K562 (cell line): Measurements from ENCODE around the gene CAMK1D.

ENCODE experiments used
- CEBPZ ChIP-seq: fragments of 150-350 bp; IDR thresholded peaks from 2 replicates; pipeline ENCODE4 v1.6.1; 2014; ENCODE audit warnings: low read depth, mild to moderate bottlenecking, low read length, borderline replicate concordance
- EZH2 ChIP-seq: IDR thresholded peaks from 2 replicates; pipeline ENCODE4 v1.6.1; 2012; ENCODE audit warnings: low read depth, mild to moderate bottlenecking, inconsistent platforms, low read length, borderline replicate concordance
- PHF8 ChIP-seq: fragments of 200-600 bp; sonication (generic); IDR thresholded peaks from 2 replicates; pipeline ENCODE4 v1.6.1; 2012; ENCODE audit warnings: mixed run types, mild to moderate bottlenecking, inconsistent platforms, low read length, moderate library complexity, borderline replicate concordance
- POLR2A ChIP-seq: fragments of 450-650 bp; conservative IDR thresholded peaks from 2 replicates; pipeline ENCODE4 v1.6.1; 2016
- SIN3A ChIP-seq, 2 experiments: fragments of 150-350 bp in 1 of 2; IDR thresholded peaks; 2 replicates each; pipeline ENCODE4 v1.6.1; 2011 to 2016; ENCODE audit warnings: borderline replicate concordance in 2 of 2, low read depth in 2 of 2, low read length in 2 of 2, mild to moderate bottlenecking in 2 of 2, moderate library complexity in 2 of 2; ENCODE audit not compliant: control insufficient read depth in 1 of 2
- SMAD3 ChIP-seq: fragments of 450-650 bp; formaldehyde crosslinking; conservative IDR thresholded peaks from 2 replicates; pipeline ENCODE4 v1.4.0; 2020; ENCODE audit warnings: mild to moderate bottlenecking
- ZNF586 ChIP-seq: fragments of 450-650 bp; formaldehyde crosslinking; conservative IDR thresholded peaks from 2 replicates; pipeline ENCODE4 v1.4.0; 2020; ENCODE audit warnings: mild to moderate bottlenecking, moderate library complexity

DNA sequence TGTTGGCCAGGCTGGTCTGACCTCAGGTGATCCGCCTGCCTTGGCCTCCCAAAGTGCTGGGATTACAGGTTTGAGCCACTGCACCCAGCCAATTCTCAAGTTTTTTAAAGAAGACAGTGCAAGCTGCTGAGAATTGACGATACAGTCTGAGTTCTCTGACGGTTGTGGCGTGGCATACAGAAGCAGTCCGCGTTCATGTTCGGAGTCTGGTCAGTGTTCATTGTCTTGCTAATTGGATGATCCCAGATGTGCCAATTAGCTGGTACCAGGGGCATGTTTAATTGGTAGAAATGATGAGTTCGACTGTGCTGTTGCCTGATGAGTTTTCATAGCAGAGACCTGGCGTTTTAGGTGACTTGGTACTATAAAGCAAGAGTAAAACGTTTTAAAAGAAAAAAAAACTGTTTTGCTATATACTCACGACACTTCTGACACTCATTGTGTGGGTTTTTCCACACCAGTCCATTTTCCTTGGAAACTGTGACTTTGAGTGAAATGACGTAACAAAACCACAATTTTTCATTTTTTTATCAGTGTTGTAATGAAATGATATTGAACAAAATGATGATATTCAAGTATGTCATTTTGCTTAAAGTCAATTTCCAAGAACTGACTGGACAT lies 32.3 kb downstream of the CAMK1D start:
- no peak for TF ChIP-seq POLR2A
- no peak for TF ChIP-seq ZNF586 (CRISPR knock-in tag)
- no peak for TF ChIP-seq EZH2
- TF ChIP-seq CEBPZ = no peak
- TF ChIP-seq SMAD3 = no peak
- TF ChIP-seq PHF8 = no peak
- no peak for TF ChIP-seq SIN3A (IDR thresholded peaks at IDR 0.05; ENCODE audit: borderline replicate concordance in 2 of 2, control insufficient read depth in 1 of 2, low read depth in 2 of 2, low read length in 2 of 2)
